Measurements from ENCODE around the gene FAM124B.

FAM124B gene

DNA sequence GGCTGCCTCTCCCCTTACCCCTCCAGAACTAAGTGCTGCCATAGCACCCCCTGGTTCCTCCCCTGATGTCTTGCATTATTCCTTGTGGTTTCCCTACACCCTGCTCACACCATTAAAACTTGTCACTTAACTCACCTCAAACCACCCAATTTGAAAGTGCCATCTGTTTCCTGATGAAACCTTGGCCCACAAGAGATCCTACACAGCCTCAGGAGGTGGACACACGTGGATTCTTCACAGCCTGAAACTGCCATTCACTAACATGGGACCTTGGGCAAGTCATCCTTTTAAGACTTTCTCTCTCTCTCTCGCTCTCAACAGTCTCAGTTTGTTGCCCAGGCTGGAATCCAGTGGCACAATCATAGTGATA, 27.5 kb upstream of the FAM124B start:
- Histone ChIP-seq H3K4me1 (ENCODE audit: insufficient read depth, low read length) (peaks cover 7% of the 10 kb centered on the region), H2AFZ (ENCODE audit: low read depth, low read length) (no peak overlapping the region), H3K36me3 (ENCODE audit: insufficient read depth, low read length) (no peaks in the 10 kb centered on the region), H3K9me3 (ENCODE audit: low read length) (no peaks in the 10 kb centered on the region), H3K4me3 (ENCODE audit: low read length) (no peak overlapping the region), H3K27me3 (ENCODE audit: insufficient read depth, low read length) (no peaks in the 10 kb centered on the region)

DNA sequence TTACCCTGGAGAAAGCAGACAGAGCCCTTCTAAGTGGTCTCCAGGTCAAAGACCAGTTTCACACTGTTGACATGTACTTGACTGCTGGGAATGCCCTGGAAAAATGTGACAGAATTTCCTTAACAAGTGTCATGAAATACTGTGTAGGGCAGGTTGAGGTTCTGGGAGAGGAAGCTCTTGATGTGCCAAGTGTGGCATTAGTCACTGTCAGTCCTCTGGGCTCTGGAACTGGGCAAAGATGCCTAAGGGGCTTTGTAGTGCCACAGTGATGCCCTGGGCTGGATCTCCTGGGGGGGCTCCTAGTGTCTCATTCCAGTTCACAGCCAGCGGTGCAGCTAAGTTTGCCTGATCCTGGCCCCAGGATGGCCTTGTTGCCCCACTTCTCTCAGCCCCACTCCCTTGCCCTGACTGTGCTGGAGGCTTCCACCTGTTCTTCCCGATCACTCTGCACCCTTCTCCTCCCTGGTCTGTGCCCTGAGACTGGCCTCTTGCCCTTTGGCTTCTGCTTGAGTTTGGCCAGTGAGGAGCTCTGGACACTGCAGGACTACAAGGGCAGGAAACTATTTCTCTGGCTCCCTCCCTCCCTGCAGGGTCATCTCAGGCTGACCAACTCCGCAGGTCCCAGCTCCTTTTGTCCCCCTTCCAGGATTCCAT, 27.0 kb upstream of the FAM124B start:
- Histone ChIP-seq H2AFZ (ENCODE audit: low read depth, low read length) (no peak overlapping the region), H3K27me3 (ENCODE audit: insufficient read depth, low read length) (no peaks in the 10 kb centered on the region), H3K4me3 (ENCODE audit: low read length) (no peak overlapping the region), H3K36me3 (ENCODE audit: insufficient read depth, low read length) (no peaks in the 10 kb centered on the region), H3K9me3 (ENCODE audit: low read length) (no peaks in the 10 kb centered on the region), H3K4me1 (ENCODE audit: insufficient read depth, low read length) (peaks cover 7% of the 10 kb centered on the region)

DNA sequence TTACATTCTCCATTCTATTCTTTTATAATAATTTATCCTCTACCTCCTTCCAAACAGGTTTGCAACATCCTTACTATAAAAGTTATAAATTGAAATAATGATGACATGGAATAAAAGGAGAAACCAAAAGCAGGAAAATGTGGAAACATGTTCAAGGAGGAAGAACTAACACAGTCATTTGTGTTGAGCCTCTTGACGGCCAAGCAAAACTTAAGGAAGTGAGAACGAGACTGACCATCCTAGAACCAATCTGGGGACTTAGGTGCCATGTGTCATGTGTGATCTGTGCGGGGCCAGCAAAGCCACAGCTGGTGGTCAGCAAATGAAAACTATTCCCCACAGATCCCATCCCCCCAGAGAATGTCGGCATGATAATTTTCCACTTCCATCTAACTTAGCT, 25.6 kb upstream of the FAM124B start:
- no peak overlapping the region for H3K4me3 ChIP-seq (ENCODE audit: low read length)
- H3K4me1 ChIP-seq (ENCODE audit: insufficient read depth, low read length), result no peaks in the 10 kb centered on the region
- H3K36me3 ChIP-seq (ENCODE audit: insufficient read depth, low read length), result no peaks in the 10 kb centered on the region
- no peak overlapping the region for H2AFZ ChIP-seq (ENCODE audit: low read depth, low read length)
- H3K9me3 ChIP-seq (ENCODE audit: low read length), result no peaks in the 10 kb centered on the region
- H3K27me3 ChIP-seq (ENCODE audit: insufficient read depth, low read length), result no peaks in the 10 kb centered on the region

DNA sequence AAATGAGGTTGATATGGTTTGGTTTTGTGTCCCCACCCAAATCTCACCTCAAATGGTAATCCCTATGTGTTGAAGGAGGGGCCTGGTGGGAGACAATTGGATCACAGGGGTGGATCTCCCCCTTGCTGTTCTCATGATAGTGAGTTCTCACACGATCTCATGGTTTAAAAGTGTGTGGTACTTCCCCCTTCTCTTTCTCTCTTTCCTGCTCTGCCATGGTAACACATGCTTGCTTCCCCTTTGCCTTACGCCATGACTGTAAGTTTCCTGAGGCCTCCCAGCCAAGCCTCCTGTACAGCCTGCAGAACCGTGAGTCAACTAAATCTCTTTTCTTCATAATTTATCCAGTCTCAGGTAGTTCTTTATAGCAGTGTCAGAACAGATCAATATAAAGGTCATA, 24.7 kb upstream of the FAM124B start:
- no peak overlapping the region for H2AFZ ChIP-seq (ENCODE audit: low read depth, low read length)
- no peaks in the 10 kb centered on the region for H3K36me3 ChIP-seq (ENCODE audit: insufficient read depth, low read length)
- H3K9me3 ChIP-seq (ENCODE audit: low read length), result no peaks in the 10 kb centered on the region
- no peaks in the 10 kb centered on the region for H3K27me3 ChIP-seq (ENCODE audit: insufficient read depth, low read length)
- H3K4me1 ChIP-seq (ENCODE audit: insufficient read depth, low read length), result no peaks in the 10 kb centered on the region
- H3K4me3 ChIP-seq (ENCODE audit: low read length), result no peak overlapping the region

DNA sequence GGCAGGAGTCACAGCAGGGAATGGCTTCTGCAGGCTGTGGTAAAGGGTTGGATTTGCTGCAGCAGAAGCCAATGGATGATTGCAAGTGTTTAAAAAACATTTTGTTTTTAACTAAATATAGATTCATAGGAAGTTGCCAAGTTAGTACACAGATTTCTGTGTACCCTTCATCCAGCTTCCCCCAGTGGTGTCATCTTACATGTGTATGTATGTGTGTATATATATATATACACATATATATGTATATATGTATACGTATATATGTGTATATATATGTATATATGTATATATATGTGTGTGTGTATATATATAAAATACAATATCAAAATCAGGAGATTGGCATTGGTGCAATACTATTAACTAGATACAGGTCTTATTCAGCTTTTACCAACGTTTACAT, 19.2 kb upstream of the FAM124B start:
- Histone ChIP-seq H3K4me3 (ENCODE audit: low read length) (no peak overlapping the region), H3K4me1 (ENCODE audit: insufficient read depth, low read length) (no peaks in the 10 kb centered on the region), H3K9me3 (ENCODE audit: low read length) (no peaks in the 10 kb centered on the region), H3K36me3 (ENCODE audit: insufficient read depth, low read length) (no peaks in the 10 kb centered on the region), H3K27me3 (ENCODE audit: insufficient read depth, low read length) (no peaks in the 10 kb centered on the region), H2AFZ (ENCODE audit: low read depth, low read length) (no peak overlapping the region)

DNA sequence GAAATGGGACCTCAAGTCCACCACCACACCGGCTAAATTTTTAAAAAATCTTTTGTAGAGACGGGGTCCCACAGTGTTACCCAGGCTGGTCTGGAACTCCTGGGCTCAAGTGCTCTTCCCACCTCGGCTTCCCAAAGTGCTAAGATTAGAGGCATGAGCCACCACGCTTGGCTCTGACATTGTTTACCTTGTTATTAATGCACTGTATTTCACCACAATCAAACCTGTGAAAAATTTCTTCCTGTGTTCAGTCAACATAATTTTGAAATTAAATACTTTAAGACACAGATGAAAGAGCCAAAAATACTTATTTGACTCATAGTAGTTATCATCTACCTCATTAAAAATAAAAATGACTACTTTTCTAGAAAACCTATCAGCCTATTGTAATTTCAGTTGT, 16.0 kb upstream of the FAM124B start:
- H3K36me3 ChIP-seq (ENCODE audit: insufficient read depth, low read length), result no peaks in the 10 kb centered on the region
- H3K27me3 ChIP-seq (ENCODE audit: insufficient read depth, low read length), result no peaks in the 10 kb centered on the region
- no peaks in the 10 kb centered on the region for H3K4me1 ChIP-seq (ENCODE audit: insufficient read depth, low read length)
- no peak overlapping the region for H3K4me3 ChIP-seq (ENCODE audit: low read length)
- no peak overlapping the region for H2AFZ ChIP-seq (ENCODE audit: low read depth, low read length)
- no peaks in the 10 kb centered on the region for H3K9me3 ChIP-seq (ENCODE audit: low read length)

DNA sequence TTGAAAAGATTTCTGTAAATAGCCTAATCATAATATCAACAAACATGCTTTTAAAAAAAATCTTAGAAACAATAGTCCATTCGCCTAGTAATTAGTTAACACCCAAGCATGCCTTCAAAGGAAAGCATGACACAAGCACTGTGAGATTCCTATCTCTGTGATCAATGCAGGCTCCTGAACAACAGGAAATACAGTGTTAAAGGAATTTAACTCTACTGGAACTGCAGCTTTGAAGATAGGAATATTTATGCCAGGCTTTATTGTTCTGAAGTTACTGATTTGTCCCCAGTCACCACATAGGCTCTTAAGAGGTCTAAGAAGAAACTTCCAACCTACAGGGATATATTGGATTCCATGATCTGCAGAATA, 15.4 kb upstream of the FAM124B start:
- no peak overlapping the region for H3K4me3 ChIP-seq (ENCODE audit: low read length)
- no peak overlapping the region for H2AFZ ChIP-seq (ENCODE audit: low read depth, low read length)
- no peaks in the 10 kb centered on the region for H3K9me3 ChIP-seq (ENCODE audit: low read length)
- no peaks in the 10 kb centered on the region for H3K27me3 ChIP-seq (ENCODE audit: insufficient read depth, low read length)
- no peaks in the 10 kb centered on the region for H3K36me3 ChIP-seq (ENCODE audit: insufficient read depth, low read length)
- H3K4me1 ChIP-seq (ENCODE audit: insufficient read depth, low read length), result no peaks in the 10 kb centered on the region

DNA sequence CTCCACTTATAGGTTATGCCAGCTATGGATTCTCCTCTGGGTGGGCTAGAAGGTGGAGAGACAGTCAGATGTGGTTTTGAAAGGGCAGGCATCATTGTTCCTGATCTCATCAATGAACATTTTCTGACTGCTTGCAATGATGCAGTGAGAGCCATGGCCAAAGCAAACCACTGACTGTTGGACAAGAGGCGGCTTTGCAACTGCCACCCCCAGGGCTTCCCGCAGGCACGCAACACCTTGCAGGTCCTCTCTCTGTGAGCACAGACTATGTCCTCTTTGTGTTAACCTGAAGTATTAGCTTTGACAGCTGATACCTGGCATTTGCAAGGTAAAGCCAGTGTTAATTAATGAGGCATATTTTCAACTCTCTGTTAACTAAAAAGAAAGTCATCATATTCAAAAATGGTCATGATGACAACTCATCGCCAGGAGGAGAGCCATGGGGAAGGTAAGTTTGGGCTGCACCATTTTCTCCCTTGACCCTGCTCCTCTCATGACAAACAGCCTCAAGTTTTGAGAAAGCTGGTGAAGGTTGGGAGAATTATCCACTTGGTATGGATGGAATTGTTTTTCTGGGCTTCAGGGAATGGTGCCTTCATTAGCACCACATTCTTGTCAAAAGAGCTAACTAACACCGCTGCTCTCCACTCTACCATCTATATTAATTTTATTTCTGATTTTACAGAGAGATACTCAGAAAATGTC, 14.9 kb upstream of the FAM124B start:
- Histone ChIP-seq H3K27me3 (ENCODE audit: insufficient read depth, low read length) (no peaks in the 10 kb centered on the region), H3K4me1 (ENCODE audit: insufficient read depth, low read length) (no peaks in the 10 kb centered on the region), H3K36me3 (ENCODE audit: insufficient read depth, low read length) (no peaks in the 10 kb centered on the region), H3K9me3 (ENCODE audit: low read length) (no peaks in the 10 kb centered on the region), H2AFZ (ENCODE audit: low read depth, low read length) (no peak overlapping the region), H3K4me3 (ENCODE audit: low read length) (no peak overlapping the region)

DNA sequence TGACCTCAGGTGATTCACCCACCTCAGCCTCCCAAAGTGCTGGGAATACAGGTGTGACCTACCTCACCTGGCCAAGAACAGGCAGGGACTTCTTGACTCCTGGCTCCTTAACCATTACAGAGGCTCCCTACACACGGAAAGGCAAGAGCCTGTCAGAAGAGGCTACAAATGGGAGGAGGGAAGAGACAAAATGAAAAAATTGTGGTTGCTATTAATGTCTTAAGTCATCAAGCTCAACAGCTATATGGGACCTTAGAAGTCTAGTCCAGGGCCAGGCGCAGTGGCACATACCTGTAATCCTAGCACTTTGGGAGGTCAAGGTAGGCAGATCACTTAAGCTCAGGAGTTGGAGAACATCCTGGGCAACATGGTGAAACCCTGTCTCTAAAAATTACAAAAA, 11.5 kb upstream of the FAM124B start:
- Histone ChIP-seq H3K36me3 (ENCODE audit: insufficient read depth, low read length) (no peaks in the 10 kb centered on the region), H3K4me3 (ENCODE audit: low read length) (no peak overlapping the region), H2AFZ (ENCODE audit: low read depth, low read length) (no peak overlapping the region), H3K9me3 (ENCODE audit: low read length) (no peaks in the 10 kb centered on the region), H3K4me1 (ENCODE audit: insufficient read depth, low read length) (no peaks in the 10 kb centered on the region), H3K27me3 (ENCODE audit: insufficient read depth, low read length) (no peaks in the 10 kb centered on the region)

DNA sequence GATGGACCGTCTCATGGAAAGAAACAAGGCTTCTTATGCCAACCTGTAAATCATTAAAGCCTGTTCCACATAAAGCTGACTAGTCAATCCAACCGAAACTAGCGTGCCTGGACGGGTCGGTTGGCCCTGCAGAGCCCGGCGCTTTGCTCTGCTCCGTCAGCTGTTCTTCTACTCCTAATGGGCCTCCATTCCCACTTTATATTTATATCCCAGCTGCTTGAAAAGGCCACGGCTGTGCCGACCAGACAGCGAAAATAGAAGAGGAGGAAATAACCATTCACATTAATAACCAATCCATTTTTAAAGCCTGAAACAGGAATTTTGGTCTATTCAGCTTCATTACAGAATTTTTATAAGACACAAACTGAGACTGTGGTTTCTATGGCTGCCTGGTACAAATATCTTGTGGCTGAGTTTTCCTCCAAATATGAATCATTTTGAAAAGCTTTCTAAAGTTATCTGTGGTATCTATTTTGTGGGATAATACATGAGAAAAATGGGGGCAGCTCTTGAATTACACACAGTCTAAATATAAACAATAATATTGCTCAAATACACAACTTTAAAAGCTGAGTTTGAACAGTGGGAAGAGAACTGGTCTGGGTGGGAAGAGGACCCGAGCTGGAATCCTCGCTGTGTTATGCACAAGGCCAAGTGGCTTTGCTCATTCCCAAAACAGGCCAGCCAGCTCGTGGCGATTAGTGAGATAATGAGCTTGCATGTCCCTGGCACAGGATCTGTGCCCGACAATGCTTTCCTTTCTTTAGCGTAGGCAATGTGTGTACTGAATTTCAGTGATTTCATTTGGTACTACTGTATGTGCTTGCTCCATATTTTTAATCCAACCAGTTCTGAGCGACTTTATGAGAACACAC, 10.5 kb upstream of the FAM124B start:
- Histone ChIP-seq H3K4me1 (ENCODE audit: insufficient read depth, low read length) (no peaks in the 10 kb centered on the region), H2AFZ (ENCODE audit: low read depth, low read length) (no peak overlapping the region), H3K27me3 (ENCODE audit: insufficient read depth, low read length) (no peaks in the 10 kb centered on the region), H3K9me3 (ENCODE audit: low read length) (no peaks in the 10 kb centered on the region), H3K4me3 (ENCODE audit: low read length) (no peak overlapping the region), H3K36me3 (ENCODE audit: insufficient read depth, low read length) (no peaks in the 10 kb centered on the region)

DNA sequence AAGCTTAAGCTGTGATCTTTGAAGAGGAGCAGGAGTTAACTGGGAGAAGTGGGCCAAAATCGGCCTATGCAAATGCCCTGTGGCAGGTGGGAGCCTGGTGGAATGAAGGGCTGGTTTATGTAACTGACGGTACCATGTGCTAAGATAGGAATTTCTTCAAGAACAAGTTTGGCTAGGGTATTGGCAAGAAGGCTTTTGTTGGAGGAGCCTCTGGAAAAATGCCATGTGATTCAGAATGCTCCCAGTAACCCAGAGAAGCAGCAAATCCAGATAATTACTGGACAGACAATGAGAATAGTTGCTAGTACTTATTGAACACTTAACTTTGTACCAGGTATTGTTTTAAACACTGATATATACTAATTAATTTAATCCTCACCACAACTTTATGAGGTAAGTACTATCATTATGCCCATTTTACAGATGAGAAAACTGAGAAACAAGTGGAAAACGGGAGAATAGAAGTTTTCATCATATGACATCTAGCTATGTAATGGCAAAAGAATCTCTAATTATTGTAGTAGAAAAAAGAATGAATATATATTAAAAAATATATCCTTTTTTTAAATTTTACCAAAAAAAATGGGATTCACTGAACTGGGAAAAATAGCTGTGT, 9.1 kb upstream of the FAM124B start:
- H3K4me1 ChIP-seq (ENCODE audit: insufficient read depth, low read length), result no peaks in the 10 kb centered on the region
- H3K36me3 ChIP-seq (ENCODE audit: insufficient read depth, low read length), result no peaks in the 10 kb centered on the region
- no peak overlapping the region for H3K4me3 ChIP-seq (ENCODE audit: low read length)
- no peaks in the 10 kb centered on the region for H3K27me3 ChIP-seq (ENCODE audit: insufficient read depth, low read length)
- H2AFZ ChIP-seq (ENCODE audit: low read depth, low read length), result no peak overlapping the region
- H3K9me3 ChIP-seq (ENCODE audit: low read length), result no peaks in the 10 kb centered on the region

DNA sequence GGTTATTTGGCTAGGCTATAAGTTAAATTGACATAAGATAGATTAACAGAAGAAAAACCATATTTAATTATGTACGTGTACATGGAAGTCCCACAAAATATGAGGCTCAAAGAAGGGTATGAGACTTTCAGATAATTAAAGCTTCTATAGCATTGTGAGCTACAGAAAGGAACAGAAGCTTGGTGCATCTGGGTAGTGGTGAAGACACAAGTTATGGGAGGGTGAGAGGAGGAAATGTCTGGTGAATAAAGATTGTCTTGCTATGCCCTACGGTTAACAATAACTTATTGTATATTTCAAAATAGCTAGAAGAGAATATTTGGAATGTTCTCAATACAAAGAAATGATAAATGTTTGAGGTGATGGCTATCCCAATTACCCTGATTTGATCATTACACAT, 6.8 kb upstream of the FAM124B start:
- no peak overlapping the region for H3K4me3 ChIP-seq (ENCODE audit: low read length)
- H3K9me3 ChIP-seq (ENCODE audit: low read length), result no peaks in the 10 kb centered on the region
- H3K36me3 ChIP-seq (ENCODE audit: insufficient read depth, low read length), result no peaks in the 10 kb centered on the region
- no peak overlapping the region for H2AFZ ChIP-seq (ENCODE audit: low read depth, low read length)
- no peaks in the 10 kb centered on the region for H3K27me3 ChIP-seq (ENCODE audit: insufficient read depth, low read length)
- H3K4me1 ChIP-seq (ENCODE audit: insufficient read depth, low read length), result no peaks in the 10 kb centered on the region

DNA sequence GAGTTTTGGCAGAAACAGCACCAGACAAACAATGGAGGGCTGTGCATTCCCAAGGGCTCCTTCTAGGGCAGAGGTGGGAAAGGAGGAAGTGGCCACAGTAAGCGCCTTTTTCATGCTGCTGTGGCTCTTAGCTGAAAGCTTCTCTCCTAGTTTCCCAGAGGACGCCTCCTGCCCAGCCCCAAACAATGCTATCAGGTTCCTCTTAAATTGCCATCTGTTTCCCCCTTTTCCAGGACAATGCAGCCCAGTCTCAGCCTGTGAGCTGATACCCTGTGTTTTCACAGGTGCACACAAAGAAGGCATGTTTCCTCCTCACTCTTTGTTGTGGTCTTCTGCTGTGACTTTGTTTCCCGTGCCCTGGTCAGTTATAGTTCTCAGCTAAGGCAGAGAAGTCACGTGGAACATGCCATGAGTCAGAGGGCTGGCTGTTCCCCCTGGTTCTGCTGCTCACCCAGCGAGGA, 5.4 kb upstream of the FAM124B start:
- H3K4me1 ChIP-seq (ENCODE audit: insufficient read depth, low read length), result no peaks in the 10 kb centered on the region
- H2AFZ ChIP-seq (ENCODE audit: low read depth, low read length), result no peak overlapping the region
- no peak overlapping the region for H3K4me3 ChIP-seq (ENCODE audit: low read length)
- H3K36me3 ChIP-seq (ENCODE audit: insufficient read depth, low read length), result no peaks in the 10 kb centered on the region
- H3K9me3 ChIP-seq (ENCODE audit: low read length), result no peaks in the 10 kb centered on the region
- H3K27me3 ChIP-seq (ENCODE audit: insufficient read depth, low read length), result no peaks in the 10 kb centered on the region

Measured in neuron (in vitro differentiated cells).